Mesenchymal stem cell (in vitro differentiated cells and primary cell): ENCODE results near the gene PAOX.
A peak's percentile ranks its signal among the peaks of the same experiment; 100 is the strongest.

Experiments used
- DNase-seq: peaks from one replicate; pipeline ENCODE4 v3.0.0-alpha.2; 2013
- H2AFZ ChIP-seq: one replicate; pipeline ENCODE4 v1.6.1; 2013; ENCODE audit warnings: low read depth, mild to moderate bottlenecking, control low read depth, inconsistent platforms, low read length, moderate library complexity
- H2AK5ac ChIP-seq: 2 replicates; pipeline ENCODE4 v1.6.1; 2013; ENCODE audit warnings: low read length, moderate library complexity, mild to moderate bottlenecking, inconsistent platforms; ENCODE audit not compliant: severe bottlenecking
- H2BK120ac ChIP-seq: one replicate; pipeline ENCODE4 v1.6.1; 2013; ENCODE audit warnings: low read depth, mild to moderate bottlenecking, inconsistent platforms, low read length, moderate library complexity
- H2BK12ac ChIP-seq, 2 experiments: one replicate each; pipeline ENCODE4 v1.6.1; 2013; ENCODE audit warnings: inconsistent platforms in 2 of 2, low read length in 2 of 2, mild to moderate bottlenecking in 2 of 2, moderate library complexity in 2 of 2, control low read depth in 1 of 2
- H2BK15ac ChIP-seq: one replicate; pipeline ENCODE4 v1.6.1; 2013; ENCODE audit warnings: mild to moderate bottlenecking, low read depth, inconsistent platforms; ENCODE audit not compliant: poor library complexity, severe bottlenecking
- H2BK5ac ChIP-seq: 2 replicates; pipeline ENCODE4 v1.6.1; 2013; ENCODE audit warnings: low read depth, mild to moderate bottlenecking, low read length, control low read depth, inconsistent platforms; ENCODE audit not compliant: poor library complexity, severe bottlenecking
- H3K14ac ChIP-seq, 2 experiments: one replicate each; pipeline ENCODE4 v1.6.1; 2013; ENCODE audit warnings: inconsistent platforms in 2 of 2, low read length in 2 of 2, control low read depth in 1 of 2, mild to moderate bottlenecking in 1 of 2, moderate library complexity in 1 of 2
- H3K18ac ChIP-seq, 2 experiments: one replicate each; pipeline ENCODE4 v1.6.1; 2013; ENCODE audit warnings: inconsistent platforms in 2 of 2, low read length in 2 of 2, control low read depth in 1 of 2, low read depth in 1 of 2, mild to moderate bottlenecking in 1 of 2
- H3K23ac ChIP-seq, 2 experiments: one replicate each; pipeline ENCODE4 v1.6.1; 2013; ENCODE audit warnings: inconsistent platforms in 2 of 2, low read length in 2 of 2, mild to moderate bottlenecking in 2 of 2, moderate library complexity in 2 of 2, control low read depth in 1 of 2
- H3K27ac ChIP-seq: 2 replicates; pipeline ENCODE4 v1.5.1; 2013; ENCODE audit warnings: mild to moderate bottlenecking, moderate library complexity, low read length, control low read depth, inconsistent platforms; ENCODE audit not compliant: poor library complexity, severe bottlenecking
- H3K27me3 ChIP-seq, 2 experiments: 2 replicates each; pipeline versions ENCODE4 v1.6.1 to v1.7.0; 2013; ENCODE audit warnings: low read length in 2 of 2, mild to moderate bottlenecking in 2 of 2, moderate library complexity in 2 of 2, control low read depth in 1 of 2, inconsistent platforms in 1 of 2; ENCODE audit not compliant: control insufficient read depth in 1 of 2, insufficient read depth in 1 of 2
- H3K36me3 ChIP-seq, 2 experiments: 2 replicates each; pipeline versions ENCODE4 v1.6.1 to v1.7.0; 2013; ENCODE audit warnings: low read length in 2 of 2, control low read depth in 1 of 2, inconsistent platforms in 1 of 2, low read depth in 1 of 2, mild to moderate bottlenecking in 1 of 2; ENCODE audit not compliant: insufficient read depth in 2 of 2, control insufficient read depth in 1 of 2
- H3K4ac ChIP-seq, 2 experiments: one replicate each; pipeline ENCODE4 v1.6.1; 2013; ENCODE audit warnings: inconsistent platforms in 2 of 2, low read length in 2 of 2, mild to moderate bottlenecking in 2 of 2, moderate library complexity in 2 of 2, control low read depth in 1 of 2, low read depth in 1 of 2
- H3K4me1 ChIP-seq: 2 replicates; pipeline ENCODE4 v1.6.1; 2013; ENCODE audit warnings: low read depth, low read length, control low read depth; ENCODE audit not compliant: control insufficient read depth, insufficient read depth
- H3K4me2 ChIP-seq: 2 replicates; pipeline ENCODE4 v1.6.1; 2013; ENCODE audit warnings: low read length, mild to moderate bottlenecking, inconsistent platforms; ENCODE audit not compliant: poor library complexity, severe bottlenecking
- H3K4me3 ChIP-seq, 2 experiments: 2 replicates each; pipeline versions ENCODE4 v1.5.1 to v1.7.0; 2013; ENCODE audit warnings: low read length in 2 of 2, mild to moderate bottlenecking in 2 of 2, control low read depth in 1 of 2, low read depth in 1 of 2; ENCODE audit not compliant: insufficient read depth in 1 of 2
- H3K79me1 ChIP-seq: replicated peaks from 2 replicates; pipeline ENCODE4 v1.6.1; 2013; ENCODE audit warnings: mild to moderate bottlenecking, control low read depth, low read length, inconsistent platforms; ENCODE audit not compliant: poor library complexity, severe bottlenecking
- H3K9ac ChIP-seq: 2 replicates; pipeline ENCODE4 v1.7.0; 2013; ENCODE audit warnings: mild to moderate bottlenecking, low read length, moderate library complexity
- H3K9me3 ChIP-seq: 2 replicates; pipeline ENCODE4 v1.7.0; 2013; ENCODE audit warnings: mild to moderate bottlenecking, low read length; ENCODE audit not compliant: control insufficient read depth
- H4K8ac ChIP-seq: one replicate; pipeline ENCODE4 v1.6.1; 2013; ENCODE audit warnings: inconsistent platforms, mild to moderate bottlenecking, low read length, moderate library complexity
- H4K91ac ChIP-seq: one replicate; pipeline ENCODE4 v1.6.1; 2013; ENCODE audit warnings: mild to moderate bottlenecking, low read length, inconsistent platforms
- WGBS: methylation state at CpG from one replicate; pipeline ENCODE4 v1.1.7; 2013; ENCODE audit warnings: mixed read lengths; 5-methylcytosine and 5-hydroxymethylcytosine counted together

Gene PAOX

GRCh38 chr10:133401981-133402725 lies 23.1 kb downstream of the PAOX start:
- H3K4me1 ChIP-seq, result peaks cover 16% of the 10 kb centered on the region
- H4K8ac ChIP-seq, result no peak overlapping the region
- H2AK5ac ChIP-seq, result no peak overlapping the region
- H3K79me1 ChIP-seq, result peaks cover 38% of the 10 kb centered on the region
- H3K23ac ChIP-seq, result no peak overlapping the region
- H2BK5ac ChIP-seq, result no peak overlapping the region
- H3K4me2 ChIP-seq, result no peak overlapping the region
- H3K4me3 ChIP-seq, result no peak overlapping the region
- no peak overlapping the region for H3K4ac ChIP-seq
- no peaks in the 10 kb centered on the region for H3K27me3 ChIP-seq
- H3K9me3 ChIP-seq, result no peaks in the 10 kb centered on the region
- no peak overlapping the region for H3K14ac ChIP-seq
- H2BK120ac ChIP-seq, result no peak overlapping the region
- no peak overlapping the region for H2BK15ac ChIP-seq
- over 99% methylated on average over 15 of the region's 21 CpGs for WGBS
- peaks cover 54 to 83% of the 10 kb centered on the region in 2 experiments for H3K36me3 ChIP-seq
- no peak overlapping the region for H2BK12ac ChIP-seq
- no peak overlapping the region for H2AFZ ChIP-seq
- no peak overlapping the region for H3K27ac ChIP-seq
- DNase-seq, result no peak
- no peak overlapping the region for H4K91ac ChIP-seq
- no peak overlapping the region for H3K9ac ChIP-seq
- no peak overlapping the region for H3K18ac ChIP-seq

- Histone ChIP-seq H2AFZ (no peak overlapping the region), H3K9ac (no peak overlapping the region), H3K23ac (no peak overlapping the region), H2BK15ac (peak overlapping the region; percentile 26), H3K4me3 (no peak overlapping the region), H3K14ac (no peak overlapping the region), H3K4me1 (peaks cover 14% of the 10 kb centered on the region), H2BK5ac (no peak overlapping the region), H4K91ac (no peak overlapping the region), H3K18ac (no peak overlapping the region), H3K79me1 (peaks cover 37% of the 10 kb centered on the region), H3K27ac (no peak overlapping the region), H3K4ac (no peak overlapping the region), H2AK5ac (no peak overlapping the region), H3K9me3 (no peaks in the 10 kb centered on the region), H3K4me2 (no peak overlapping the region), H3K36me3 (peaks cover 53 to 83% of the 10 kb centered on the region in 2 experiments), H2BK12ac (no peak overlapping the region), H4K8ac (no peak overlapping the region), H3K27me3 (no peaks in the 10 kb centered on the region), H2BK120ac (no peak overlapping the region)
- WGBS, result 80% methylated on average over 16 of the region's 16 CpGs
- DNase-seq, result no peak
These were observed 24.3 kb downstream of the PAOX start for GRCh38 chr10:133403359-133403758.

- H3K4me3 ChIP-seq, result no peak overlapping the region
- 99% methylated on average over 5 of the region's 5 CpGs for WGBS
- H3K4ac ChIP-seq, result no peak overlapping the region
These were observed 24.7 kb downstream of the PAOX start for GRCh38 chr10:133403784-133404183.

GRCh38 chr10:133405272-133405671 lies 26.2 kb downstream of the PAOX start:
- H2AFZ ChIP-seq, result no peak overlapping the region
- H4K8ac ChIP-seq, result no peak overlapping the region
- H3K23ac ChIP-seq, result no peak overlapping the region
- H3K14ac ChIP-seq, result no peak overlapping the region
- no peak for DNase-seq
- H2BK15ac ChIP-seq, result no peak overlapping the region
- no peak overlapping the region for H2BK120ac ChIP-seq
- H3K9ac ChIP-seq, result no peak overlapping the region
- no peaks in the 10 kb centered on the region for H3K27me3 ChIP-seq
- H3K18ac ChIP-seq, result no peak overlapping the region
- H3K27ac ChIP-seq, result peak overlapping the region; percentile 67
- no peak overlapping the region for H3K4ac ChIP-seq
- H2BK12ac ChIP-seq, result no peak overlapping the region
- peaks cover 12% of the 10 kb centered on the region for H3K4me1 ChIP-seq
- no peak overlapping the region for H3K4me3 ChIP-seq
- 13% methylated on average over 1 of the region's 2 CpGs for WGBS
- H2BK5ac ChIP-seq, result no peak overlapping the region
- H3K9me3 ChIP-seq, result peaks cover 3% of the 10 kb centered on the region
- peaks cover 38 to 85% of the 10 kb centered on the region in 2 experiments for H3K36me3 ChIP-seq
- peaks cover 30% of the 10 kb centered on the region for H3K79me1 ChIP-seq
- no peak overlapping the region for H4K91ac ChIP-seq
- H3K4me2 ChIP-seq, result no peak overlapping the region
- no peak overlapping the region for H2AK5ac ChIP-seq

More at GRCh38 chr10:133403784-133404183, 24.7 kb downstream of the PAOX start:
- H3K27me3 ChIP-seq, result no peaks in the 10 kb centered on the region
- H4K8ac ChIP-seq, result no peak overlapping the region
- H3K23ac ChIP-seq, result no peak overlapping the region
- H3K4me1 ChIP-seq, result peaks cover 14% of the 10 kb centered on the region
- no peak overlapping the region for H4K91ac ChIP-seq
- no peak for DNase-seq
- no peak overlapping the region for H3K9ac ChIP-seq
- H3K9me3 ChIP-seq, result no peaks in the 10 kb centered on the region
- H2AK5ac ChIP-seq, result no peak overlapping the region
- no peak overlapping the region for H3K18ac ChIP-seq
- H3K79me1 ChIP-seq, result peaks cover 33% of the 10 kb centered on the region
- no peak overlapping the region for H2BK120ac ChIP-seq
- no peak overlapping the region for H3K14ac ChIP-seq
- H2BK15ac ChIP-seq, result peak overlapping the region; percentile 26
- no peak overlapping the region for H2BK5ac ChIP-seq
- H3K36me3 ChIP-seq, result peaks cover 49 to 83% of the 10 kb centered on the region in 2 experiments
- H3K4me2 ChIP-seq, result no peak overlapping the region
- H3K27ac ChIP-seq, result no peak overlapping the region
- H2BK12ac ChIP-seq, result no peak overlapping the region
- no peak overlapping the region for H2AFZ ChIP-seq
